GDM1 (cell line): ENCODE results near the gene NAMPT.
A peak's percentile ranks its signal among the peaks of the same experiment; 100 is the strongest.
"Not testable (repeated sequence)": the region's sequence is repeated elsewhere in the genome, so short reads cannot be mapped to it uniquely, and the experiment has no call there.

Experiments
- DNase-seq: peaks from one replicate; lab custom pipeline; 2025; lab: John Stamatoyannopoulos, UW

NAMPT gene

GRCh38 chr7:106284714-106285050 lies at the start of gene NAMPT:
NAMPT (minus strand) TSS chr7:106284983; CDS start chr7:106284884, 99 bp downstream.
- DNase-seq = no peak

GRCh38 chr7:106332201-106332600 lies 47.4 kb upstream of the NAMPT start:
- no peak for DNase-seq

- no peak for DNase-seq
These were observed 46.8 kb upstream of the NAMPT start for GRCh38 chr7:106331441-106332175.

- no peak for DNase-seq
These were observed 45.4 kb upstream of the NAMPT start for GRCh38 chr7:106329971-106330733.

- no peak for DNase-seq
These were observed 44.6 kb upstream of the NAMPT start for GRCh38 chr7:106329408-106329807.

- no peak for DNase-seq
These were observed 43.0 kb upstream of the NAMPT start for GRCh38 chr7:106327538-106328481.

- DNase-seq = no peak
These were observed 42.1 kb upstream of the NAMPT start for GRCh38 chr7:106326594-106327537.

DNA sequence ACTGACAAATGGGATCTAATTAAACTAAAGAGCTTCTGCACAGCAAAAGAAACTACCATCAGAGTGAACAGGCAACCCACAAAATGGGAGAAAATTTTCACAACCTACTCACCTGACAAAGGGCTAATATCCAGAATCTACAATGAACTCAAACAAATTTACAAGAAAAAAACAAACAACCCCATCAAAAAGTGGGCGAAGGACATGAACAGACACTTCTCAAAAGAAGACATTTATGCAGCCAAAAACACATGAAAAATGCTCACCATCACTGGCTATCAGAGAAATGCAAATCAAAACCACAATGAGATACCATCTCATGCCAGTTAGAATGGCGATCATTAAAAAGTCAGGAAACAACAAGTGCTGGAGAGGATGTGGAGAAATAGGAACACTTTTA lies 39.7 kb upstream of the NAMPT start:
- not testable (repeated sequence) for DNase-seq

- not testable (repeated sequence) for DNase-seq
These were observed 35.5 kb upstream of the NAMPT start for GRCh38 chr7:106320254-106320770.

DNA sequence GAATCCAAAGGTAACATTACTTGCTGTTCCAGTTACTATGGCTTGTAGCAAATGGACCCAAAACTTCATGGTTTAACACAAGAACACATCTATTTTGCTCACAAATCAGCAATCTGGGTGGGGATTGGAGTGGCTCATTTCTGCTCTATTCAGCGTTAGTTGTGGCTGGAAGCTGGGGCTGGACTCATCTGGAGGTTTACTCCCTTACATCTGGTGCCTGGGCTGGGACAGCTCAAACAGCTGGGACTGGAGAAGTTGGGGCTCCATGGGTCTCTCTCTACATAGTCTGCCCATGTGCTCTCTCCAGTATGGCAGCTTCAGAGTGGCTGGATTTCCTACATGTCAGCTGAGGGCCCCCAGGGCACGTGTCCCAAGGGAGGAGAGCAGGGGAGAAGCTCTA lies 33.7 kb upstream of the NAMPT start:
- no peak for DNase-seq

GRCh38 chr7:106317971-106318370 lies 33.2 kb upstream of the NAMPT start:
- DNase-seq = no peak

DNA sequence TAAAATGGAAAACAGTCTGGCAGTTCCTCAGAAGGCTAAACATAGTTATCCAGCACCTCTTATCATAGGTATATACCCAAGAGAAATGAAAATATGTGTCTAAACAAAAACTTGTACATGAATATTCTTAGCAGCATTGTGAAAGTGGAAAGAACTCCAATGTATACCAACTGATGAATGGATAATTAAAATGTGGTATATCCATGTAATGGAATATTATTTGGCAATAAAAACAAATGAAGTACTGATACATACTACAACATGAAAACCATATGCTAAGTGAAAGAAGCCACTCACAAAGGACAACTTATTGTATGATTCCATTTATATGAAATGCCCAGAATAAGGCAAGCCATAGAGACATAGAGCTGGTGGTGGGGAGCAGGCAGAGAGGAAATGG lies 32.2 kb upstream of the NAMPT start:
- no peak for DNase-seq

- no peak for DNase-seq
These were observed 30.1 kb upstream of the NAMPT start for GRCh38 chr7:106314875-106315274.

GRCh38 chr7:106313966-106314365 lies 29.2 kb upstream of the NAMPT start:
- peak; percentile 4 for DNase-seq

GRCh38 chr7:106313456-106313901 lies 28.7 kb upstream of the NAMPT start:
- no peak for DNase-seq

GRCh38 chr7:106312906-106313305 lies 28.1 kb upstream of the NAMPT start:
- DNase-seq = no peak

GRCh38 chr7:106312099-106312871 lies 27.5 kb upstream of the NAMPT start:
- DNase-seq = no peak

- no peak for DNase-seq
These were observed 24.6 kb upstream of the NAMPT start for GRCh38 chr7:106309362-106309761.

GRCh38 chr7:106306256-106306655 lies 21.5 kb upstream of the NAMPT start:
- no peak for DNase-seq

GRCh38 chr7:106305732-106306131 lies 20.9 kb upstream of the NAMPT start:
- no peak for DNase-seq
